ENCODE measurements around the gene AFF3. TPM values are rescaled to one million over a fixed set of nuclear protein-coding genes. Genes with fewer than 3 reads are reported as not detected.

The AFF3 gene
- total and polyA plus RNA-seq, 2 of the 8 experiments (the other 6 are each of a cell fraction or from before 2014, with no cell fraction given) = 0.27 to 3.0 TPM

DNA sequence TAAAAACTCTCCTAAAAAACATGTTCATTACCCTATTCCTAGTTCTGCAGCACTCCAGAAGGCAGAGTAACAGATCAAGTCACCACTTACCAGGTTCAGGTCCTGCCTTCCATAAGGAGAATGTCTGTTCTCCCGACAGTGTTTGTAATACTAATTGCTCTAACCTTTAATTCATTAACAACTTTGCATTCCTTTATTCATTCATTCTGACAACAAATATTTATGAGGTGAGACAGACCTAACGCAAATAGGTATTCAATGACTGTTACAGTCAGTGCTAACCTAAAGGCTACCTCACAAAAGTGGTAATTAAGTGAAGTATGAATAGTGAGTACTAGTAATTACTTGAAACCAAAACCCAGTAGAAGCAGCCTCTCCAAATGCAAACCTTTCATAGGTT lies 224.0 kb downstream of the AFF3 start:
- Histone ChIP-seq H4K20me1 (replicated peaks in 1 of 2; ENCODE audit: control insufficient read depth in 1 of 2, insufficient read depth in 2 of 2, low read length in 2 of 2) (no peaks in the 10 kb centered on the region), H4K91ac (replicated peaks; ENCODE audit: insufficient read length, low read length) (no peak overlapping the region), H3K56ac (replicated peaks; ENCODE audit: insufficient read length, low read depth, low read length) (no peak overlapping the region), H2BK5ac (ENCODE audit: low read depth, low read length) (no peak overlapping the region), H2AFZ (ENCODE audit: low read length) (no peak overlapping the region), H3K23me2 (ENCODE audit: low read depth, low read length) (no peaks in the 10 kb centered on the region), H2BK15ac (ENCODE audit: low read length) (no peak overlapping the region), H3K14ac (ENCODE audit: insufficient read length) (no peak overlapping the region), H3K79me1 (ENCODE audit: low read depth, low read length) (no peaks in the 10 kb centered on the region), H3K4me2 (ENCODE audit: insufficient read depth in 1 of 2, low read depth in 2 of 2, low read length in 2 of 2) (no peak overlapping the region), H3K9me3 (ENCODE audit: insufficient read depth in 2 of 2, low read depth in 1 of 2, low read length in 1 of 2) (peaks cover 0 to 2% of the 10 kb centered on the region in 2 experiments; a peak in 1 of 4 replicates), H3K4ac (replicated peaks; ENCODE audit: insufficient read length, low read depth, low read length) (no peak overlapping the region), H2BK12ac (ENCODE audit: low read depth, low read length) (no peak overlapping the region), H3K9ac (replicated peaks in 1 of 4; ENCODE audit: extremely low read depth in 1 of 4, low read depth in 3 of 4, low read length in 3 of 4) (no peak overlapping the region), H3K36me3 (ENCODE audit: control insufficient read depth in 2 of 4, insufficient read depth in 4 of 4, low read length in 3 of 4) (no peaks in the 10 kb centered on the region), H4K8ac (ENCODE audit: extremely low read depth, insufficient read depth, low read length) (no peak overlapping the region), H4K5ac (ENCODE audit: insufficient read length, low read depth, low read length) (no peak overlapping the region), H3K79me2 (ENCODE audit: control insufficient read depth in 1 of 2, insufficient read depth in 2 of 2, low read length in 2 of 2) (no peaks in the 10 kb centered on the region), H3K4me1 (replicated peaks in 1 of 4; ENCODE audit: control insufficient read depth in 3 of 4, insufficient read depth in 4 of 4, low read length in 3 of 4) (no peaks in the 10 kb centered on the region; a peak in 1 of 7 replicates), H3K27me3 (replicated peaks in 1 of 4; ENCODE audit: control insufficient read depth in 3 of 4, extremely low read depth in 1 of 4, insufficient read depth in 3 of 4, low read length in 3 of 4) (no peaks in the 10 kb centered on the region), H3K4me3 (ENCODE audit: extremely low read depth in 1 of 4, insufficient read depth in 2 of 4, low read depth in 3 of 4, low read length in 4 of 4) (no peak overlapping the region), H3K23ac (ENCODE audit: insufficient read length) (no peak overlapping the region), H3K27ac (ENCODE audit: low read depth, low read length) (no peak overlapping the region), H3K18ac (ENCODE audit: extremely low read depth, low read length) (no peak overlapping the region), H2AK5ac (ENCODE audit: low read depth, low read length) (no peak overlapping the region), H2BK20ac (ENCODE audit: low read length) (no peak overlapping the region), H2BK120ac (replicated peaks; ENCODE audit: low read depth, low read length) (no peak overlapping the region)
- DNase-seq (ENCODE audit: low read depth in 1 of 2, low spot score in 2 of 2) (no peak), FAIRE-seq (no peak)
- POLR2A ChIA-PET (ENCODE audit: partially characterized antibody) = no interaction called here
- TF ChIP-seq MAFK (IDR thresholded peaks at IDR 0.05; ENCODE audit: low read depth, low read length) = no peak
- TF ChIP-seq PHF8 (conservative IDR thresholded peaks at IDR 0.05; ENCODE audit: low read depth, low read length) = no peak
- no peak for TF ChIP-seq SIX5 (IDR thresholded peaks at IDR 0.05; ENCODE audit: low read depth, low read length)
- 60% methylated on average over 2 of the region's 2 CpGs; no CpG with 5 or more reads in 1 of the 2 experiments for WGBS, 2 experiments (ENCODE audit: extremely low coverage in 1 of 2, insufficient coverage in 1 of 2, insufficient read length in 1 of 2, insufficient replicate concordance in 2 of 2, low coverage in 1 of 2, low lambda C conversion rate in 2 of 2, missing lambda C conversion rate in 1 of 2)
- CTCF ChIA-PET (ENCODE audit: partially characterized antibody) = no interaction called here
